ENCODE measurements around the gene CARD11.

CARD11 gene

DNA sequence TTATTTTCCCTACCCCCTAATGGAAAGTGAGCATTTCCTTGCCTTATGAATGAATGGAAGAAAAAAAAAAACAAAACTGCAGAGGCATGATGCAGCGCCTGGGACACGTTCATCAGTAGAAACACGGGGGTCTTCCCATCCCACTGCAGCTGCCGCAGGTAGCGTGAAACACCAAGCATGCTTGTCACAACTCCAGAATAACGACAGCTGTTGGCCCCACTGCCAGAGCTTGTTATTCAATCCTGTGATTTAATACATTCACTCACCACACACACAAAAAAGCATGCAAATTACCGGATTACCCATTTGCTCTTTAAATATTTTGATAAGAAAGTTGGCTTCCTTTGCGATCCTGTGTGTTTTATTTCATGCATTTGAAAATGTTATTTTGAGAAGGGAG lies 151.1 kb downstream of the CARD11 start:
- H3K4me3 Mint-ChIP-seq: peak overlapping the region; percentile 40
- no peaks in the 10 kb centered on the region for H3K36me3 Mint-ChIP-seq (ENCODE audit: insufficient read depth)
- H3K27ac Mint-ChIP-seq: peak overlapping the region; percentile 58 to 84
- H3K27me3 Mint-ChIP-seq: no peaks in the 10 kb centered on the region
- H3K9me3 Mint-ChIP-seq: no peaks in the 10 kb centered on the region
- H3K4me1 Mint-ChIP-seq (ENCODE audit: low read depth in 2 of 2): peaks cover 20 to 25% of the 10 kb centered on the region in 2 donors
- DNase-seq (no peak), ATAC-seq (replicated peaks) (no peak)

DNA sequence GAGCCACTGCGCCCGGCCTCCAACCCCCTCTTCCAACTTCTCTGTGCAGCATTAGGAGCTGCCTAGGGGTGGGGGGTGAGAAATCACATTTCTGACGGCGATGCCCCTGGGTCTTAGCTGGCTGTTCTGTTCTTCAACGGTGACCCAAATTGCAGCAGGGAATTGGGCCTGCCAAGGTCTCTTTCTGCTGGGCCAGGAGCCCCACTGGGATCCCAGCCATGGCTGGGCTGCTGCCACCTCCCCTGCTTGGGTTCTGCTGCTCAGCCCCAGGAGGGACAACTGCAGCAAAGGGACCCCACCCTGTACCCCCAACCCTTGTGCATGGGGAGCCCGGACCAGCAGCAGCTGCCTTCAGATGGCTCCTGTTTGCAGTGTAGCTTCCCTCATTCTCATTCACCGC lies 155.9 kb downstream of the CARD11 start:
- H3K27ac Mint-ChIP-seq: no peak overlapping the region
- H3K9me3 Mint-ChIP-seq: no peaks in the 10 kb centered on the region
- DNase-seq: no peak
- H3K36me3 Mint-ChIP-seq (ENCODE audit: insufficient read depth): no peaks in the 10 kb centered on the region
- ATAC-seq (replicated peaks): no peak
- no peaks in the 10 kb centered on the region for H3K27me3 Mint-ChIP-seq
- no peak overlapping the region for H3K4me3 Mint-ChIP-seq
- H3K4me1 Mint-ChIP-seq (ENCODE audit: low read depth in 2 of 2): peaks cover 7% of the 10 kb centered on the region in 2 donors

- peak; percentile 76 for ATAC-seq (replicated peaks)
- H3K4me3 Mint-ChIP-seq: no peak overlapping the region
- H3K4me1 Mint-ChIP-seq (ENCODE audit: low read depth in 2 of 2): peaks cover 4 to 5% of the 10 kb centered on the region in 2 donors
- H3K9me3 Mint-ChIP-seq: no peaks in the 10 kb centered on the region
- no peaks in the 10 kb centered on the region for H3K36me3 Mint-ChIP-seq (ENCODE audit: insufficient read depth)
- DNase-seq: peak; percentile 41 to 42 (median 41)
- no peaks in the 10 kb centered on the region for H3K27me3 Mint-ChIP-seq
- no peak overlapping the region for H3K27ac Mint-ChIP-seq
Measured at GRCh38 chr7:2886900-2887299, 156.8 kb downstream of the CARD11 start.

- H3K4me3 Mint-ChIP-seq: no peak overlapping the region
- DNase-seq: no peak
- no peak overlapping the region for H3K27ac Mint-ChIP-seq
Measured at GRCh38 chr7:2886391-2886790, 157.3 kb downstream of the CARD11 start.

GRCh38 chr7:2884161-2884560 lies 159.5 kb downstream of the CARD11 start:
- no peaks in the 10 kb centered on the region for H3K27me3 Mint-ChIP-seq
- ATAC-seq (replicated peaks) (no peak), DNase-seq (no peak)
- H3K9me3 Mint-ChIP-seq: no peaks in the 10 kb centered on the region
- H3K27ac Mint-ChIP-seq: no peak overlapping the region
- no peak overlapping the region for H3K4me3 Mint-ChIP-seq
- H3K36me3 Mint-ChIP-seq (ENCODE audit: insufficient read depth): no peaks in the 10 kb centered on the region
- peaks cover 5 to 14% of the 10 kb centered on the region in 2 donors for H3K4me1 Mint-ChIP-seq (ENCODE audit: low read depth in 2 of 2)

More at GRCh38 chr7:2886391-2886790, 157.3 kb downstream of the CARD11 start:
- no peaks in the 10 kb centered on the region for H3K9me3 Mint-ChIP-seq
- no peaks in the 10 kb centered on the region for H3K27me3 Mint-ChIP-seq
- no peak for ATAC-seq (replicated peaks)
- H3K4me1 Mint-ChIP-seq (ENCODE audit: low read depth in 2 of 2): peaks cover 4 to 5% of the 10 kb centered on the region in 2 donors
- H3K36me3 Mint-ChIP-seq (ENCODE audit: insufficient read depth): no peaks in the 10 kb centered on the region

DNA sequence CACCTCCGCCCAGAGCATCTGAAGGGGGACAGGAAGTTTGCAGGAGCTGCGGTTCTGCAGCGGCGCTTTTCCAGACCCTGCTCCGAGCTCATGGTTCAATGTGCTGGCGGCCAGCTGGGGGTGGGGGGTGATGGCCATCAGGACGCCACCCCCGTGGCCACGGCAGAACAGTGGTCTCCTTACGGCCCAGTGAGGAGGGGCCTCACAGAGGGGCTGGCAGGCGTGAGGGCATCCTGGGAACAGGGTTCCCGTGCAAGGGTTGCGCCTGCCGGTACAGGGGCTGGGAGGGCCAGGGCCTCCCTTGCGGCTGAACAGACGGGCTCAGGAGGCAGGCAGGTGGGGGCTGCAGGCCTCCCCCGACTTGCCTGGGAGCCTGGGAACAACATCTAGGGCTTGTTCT lies 160.6 kb downstream of the CARD11 start:
- no peaks in the 10 kb centered on the region for H3K9me3 Mint-ChIP-seq

DNA sequence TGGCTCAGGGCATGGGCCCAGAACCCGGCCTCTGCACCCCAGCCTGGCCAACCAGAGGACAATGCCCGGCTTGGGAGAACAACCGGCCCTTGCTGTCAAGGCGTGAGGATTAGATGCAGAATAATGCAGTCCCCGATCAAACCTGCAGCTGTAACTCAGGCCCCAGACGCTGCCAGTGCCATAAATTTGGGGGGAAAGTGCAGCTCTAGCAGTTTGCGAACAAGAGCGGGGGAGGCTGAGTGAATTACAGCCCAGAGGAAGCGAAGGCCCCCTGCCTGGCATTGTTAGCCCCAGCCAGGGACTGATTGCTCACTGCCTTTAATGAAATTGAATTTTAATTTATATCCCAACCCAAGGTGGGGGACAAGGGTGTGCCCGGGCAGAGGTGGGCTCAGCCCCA lies 161.6 kb downstream of the CARD11 start:
- Mint-ChIP-seq H3K4me1 (ENCODE audit: low read depth in 2 of 2) (peaks cover 9 to 23% of the 10 kb centered on the region in 2 donors), H3K9me3 (no peaks in the 10 kb centered on the region), H3K36me3 (ENCODE audit: insufficient read depth) (no peaks in the 10 kb centered on the region), H3K4me3 (no peak overlapping the region), H3K27ac (no peak overlapping the region), H3K27me3 (no peaks in the 10 kb centered on the region)
- ATAC-seq (replicated peaks): no peak
- DNase-seq: no peak

More for the DNA sequence above, 160.6 kb downstream of the CARD11 start:
- ATAC-seq (replicated peaks): no peak
- H3K27me3 Mint-ChIP-seq: no peaks in the 10 kb centered on the region
- no peak overlapping the region for H3K4me3 Mint-ChIP-seq
- H3K36me3 Mint-ChIP-seq (ENCODE audit: insufficient read depth): no peaks in the 10 kb centered on the region
- no peak overlapping the region for H3K27ac Mint-ChIP-seq
- DNase-seq: no peak
- peaks cover 10 to 23% of the 10 kb centered on the region in 2 donors for H3K4me1 Mint-ChIP-seq (ENCODE audit: low read depth in 2 of 2)

- H3K4me1 Mint-ChIP-seq (ENCODE audit: low read depth in 2 of 2): peaks cover 6 to 18% of the 10 kb centered on the region in 2 donors
- H3K27me3 Mint-ChIP-seq: no peaks in the 10 kb centered on the region
- H3K4me3 Mint-ChIP-seq: no peak overlapping the region
- no peak overlapping the region for H3K27ac Mint-ChIP-seq
- no peaks in the 10 kb centered on the region for H3K9me3 Mint-ChIP-seq
- ATAC-seq (replicated peaks) (no peak), DNase-seq (no peak)
- no peaks in the 10 kb centered on the region for H3K36me3 Mint-ChIP-seq (ENCODE audit: insufficient read depth)
Measured at GRCh38 chr7:2880874-2881533, 162.7 kb downstream of the CARD11 start.

GRCh38 chr7:2880051-2880450 lies 163.6 kb downstream of the CARD11 start:
- DNase-seq: no peak
- Mint-ChIP-seq H3K4me1 (ENCODE audit: low read depth in 2 of 2) (peaks cover 6 to 20% of the 10 kb centered on the region in 2 donors), H3K4me3 (no peak overlapping the region), H3K36me3 (ENCODE audit: insufficient read depth) (no peaks in the 10 kb centered on the region), H3K27me3 (no peaks in the 10 kb centered on the region), H3K9me3 (no peaks in the 10 kb centered on the region), H3K27ac (no peak overlapping the region)
- no peak for ATAC-seq (replicated peaks)

DNA sequence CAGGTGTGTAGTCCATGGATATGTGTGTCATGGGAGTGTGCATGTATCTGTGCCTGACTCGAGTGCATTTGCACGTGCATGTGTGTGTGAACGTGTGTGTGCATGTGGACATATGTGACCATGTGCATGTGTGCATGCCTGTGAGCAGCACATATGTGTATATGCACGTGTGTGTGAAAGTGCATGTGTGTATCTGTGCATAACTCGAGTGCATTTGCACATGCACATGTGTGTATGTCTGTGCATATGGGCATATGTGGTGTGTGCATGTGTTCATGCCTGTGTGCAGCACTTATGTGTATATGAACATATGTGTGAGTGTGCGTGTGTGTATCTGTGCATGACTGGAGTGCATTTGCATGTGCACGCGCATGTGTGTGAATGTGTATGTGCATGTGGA lies 164.3 kb downstream of the CARD11 start:
- H3K9me3 Mint-ChIP-seq: no peaks in the 10 kb centered on the region
- no peak overlapping the region for H3K27ac Mint-ChIP-seq

DNA sequence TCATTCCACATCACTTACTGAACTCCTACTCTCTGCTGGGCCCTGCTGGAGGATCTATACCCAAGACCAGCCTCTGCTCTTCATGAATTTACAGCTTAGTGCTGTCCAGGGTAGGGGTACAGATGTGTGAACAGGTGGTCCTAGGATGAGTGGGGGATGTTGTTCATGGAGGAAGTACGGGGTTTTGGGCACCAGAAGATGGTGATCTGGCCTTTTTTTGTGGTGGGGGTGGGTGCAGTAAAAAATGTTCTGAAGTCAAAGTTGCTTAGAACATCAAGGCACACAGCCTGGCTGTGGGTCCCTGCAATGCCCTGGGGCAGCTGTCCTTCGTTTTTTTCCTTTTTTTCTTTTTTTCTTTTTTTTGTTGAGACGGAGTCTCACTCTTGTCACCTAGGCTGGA lies 165.4 kb downstream of the CARD11 start:
- peak overlapping the region in 1 of 2 donors; percentile 9 for H3K4me3 Mint-ChIP-seq

More for the DNA sequence above, 164.3 kb downstream of the CARD11 start:
- ATAC-seq (replicated peaks) (no peak), DNase-seq (no peak)
- Mint-ChIP-seq H3K4me3 (no peak overlapping the region), H3K36me3 (ENCODE audit: insufficient read depth) (no peaks in the 10 kb centered on the region), H3K4me1 (ENCODE audit: low read depth in 2 of 2) (peaks cover 6 to 20% of the 10 kb centered on the region in 2 donors), H3K27me3 (no peaks in the 10 kb centered on the region)

GRCh38 chr7:2876031-2876731 lies 167.5 kb downstream of the CARD11 start:
- Mint-ChIP-seq H3K9me3 (no peaks in the 10 kb centered on the region), H3K27ac (no peak overlapping the region), H3K4me1 (ENCODE audit: low read depth in 2 of 2) (peaks cover 11 to 20% of the 10 kb centered on the region in 2 donors), H3K27me3 (no peaks in the 10 kb centered on the region), H3K36me3 (ENCODE audit: insufficient read depth) (no peaks in the 10 kb centered on the region), H3K4me3 (no peak overlapping the region)
- DNase-seq (no peak), ATAC-seq (replicated peaks) (no peak)

More for the DNA sequence above, 165.4 kb downstream of the CARD11 start:
- H3K27me3 Mint-ChIP-seq: no peaks in the 10 kb centered on the region
- peaks cover 11 to 20% of the 10 kb centered on the region in 2 donors for H3K4me1 Mint-ChIP-seq (ENCODE audit: low read depth in 2 of 2)
- H3K9me3 Mint-ChIP-seq: no peaks in the 10 kb centered on the region
- H3K36me3 Mint-ChIP-seq (ENCODE audit: insufficient read depth): no peaks in the 10 kb centered on the region
- DNase-seq (no peak), ATAC-seq (replicated peaks) (no peak)
- H3K27ac Mint-ChIP-seq: peak overlapping the region in 1 of 2 donors; percentile 24

- H3K4me3 Mint-ChIP-seq: no peak overlapping the region
- no peaks in the 10 kb centered on the region for H3K27me3 Mint-ChIP-seq
- DNase-seq (no peak), ATAC-seq (replicated peaks) (no peak)
- H3K4me1 Mint-ChIP-seq (ENCODE audit: low read depth in 2 of 2): peaks cover 13 to 19% of the 10 kb centered on the region in 2 donors
- H3K36me3 Mint-ChIP-seq (ENCODE audit: insufficient read depth): no peaks in the 10 kb centered on the region
- H3K9me3 Mint-ChIP-seq: no peaks in the 10 kb centered on the region
- no peak overlapping the region for H3K27ac Mint-ChIP-seq
Measured at GRCh38 chr7:2873686-2874551, 169.7 kb downstream of the CARD11 start.

All from effector memory CD8-positive, alpha-beta T cell (primary cell).